Amygdala (tissue), 56 donors: Measurements from ENCODE around the gene CPNE1.
A peak's percentile ranks its signal among the peaks of the same experiment; 100 is the strongest.

Experiments used
- DNase-seq, 56 donors: peaks; one replicate each; lab custom pipeline; 2025; lab: John Stamatoyannopoulos, UW

CPNE1 gene

GRCh38 chr20:35602851-35603495 is 61.7 kb downstream of the CPNE1 start:
- DNase-seq, result no peak

- no peak for DNase-seq
Measured at GRCh38 chr20:35601990-35602389, 62.7 kb downstream of the CPNE1 start.

- peak in 28 of 56 donors; percentile 4 to 61 (median 23) for DNase-seq
Measured at GRCh38 chr20:35600993-35601973, 63.4 kb downstream of the CPNE1 start.

DNA sequence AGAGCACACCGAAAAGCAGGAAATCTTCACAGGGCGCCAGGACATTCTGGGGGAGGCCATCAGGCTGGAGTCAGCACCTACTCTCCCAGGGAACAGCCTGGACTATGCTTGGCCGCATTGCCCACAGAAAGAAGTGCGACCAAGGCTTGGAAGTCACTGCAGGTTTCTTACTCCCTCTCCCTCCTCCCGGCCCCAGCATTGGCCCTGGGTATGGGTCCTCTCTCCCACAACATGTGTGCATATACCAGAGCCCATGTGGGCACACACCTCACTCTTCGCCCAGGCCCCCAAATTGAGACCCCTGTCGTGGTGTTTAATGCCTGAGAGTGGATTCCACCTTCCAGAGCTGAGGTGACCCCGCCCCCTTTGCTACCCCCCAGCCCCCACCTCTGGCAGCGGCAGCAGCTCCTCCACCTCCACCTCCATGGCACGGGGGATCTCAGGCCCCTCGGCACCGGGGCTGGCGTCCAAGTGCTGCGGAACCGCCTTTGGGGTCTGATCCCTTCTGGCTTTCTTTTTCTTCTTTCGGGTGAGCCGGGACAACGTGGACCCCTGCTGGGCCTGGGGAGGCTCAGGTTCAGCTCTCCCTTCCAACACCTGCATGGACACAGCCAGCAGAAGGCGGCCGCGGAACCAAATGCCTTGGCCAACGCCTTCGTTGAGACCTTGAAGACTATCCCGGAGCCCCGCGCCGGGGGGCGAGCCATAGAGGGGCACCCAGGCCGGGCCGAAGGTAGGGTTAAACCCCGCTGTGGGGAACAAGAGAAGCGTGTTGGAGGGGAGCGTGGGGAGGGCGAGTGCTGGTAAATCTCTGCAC is 64.3 kb downstream of the CPNE1 start:
- DNase-seq, result no peak

GRCh38 chr20:35599776-35600120 is 65.0 kb downstream of the CPNE1 start:
- DNase-seq, result no peak

DNA sequence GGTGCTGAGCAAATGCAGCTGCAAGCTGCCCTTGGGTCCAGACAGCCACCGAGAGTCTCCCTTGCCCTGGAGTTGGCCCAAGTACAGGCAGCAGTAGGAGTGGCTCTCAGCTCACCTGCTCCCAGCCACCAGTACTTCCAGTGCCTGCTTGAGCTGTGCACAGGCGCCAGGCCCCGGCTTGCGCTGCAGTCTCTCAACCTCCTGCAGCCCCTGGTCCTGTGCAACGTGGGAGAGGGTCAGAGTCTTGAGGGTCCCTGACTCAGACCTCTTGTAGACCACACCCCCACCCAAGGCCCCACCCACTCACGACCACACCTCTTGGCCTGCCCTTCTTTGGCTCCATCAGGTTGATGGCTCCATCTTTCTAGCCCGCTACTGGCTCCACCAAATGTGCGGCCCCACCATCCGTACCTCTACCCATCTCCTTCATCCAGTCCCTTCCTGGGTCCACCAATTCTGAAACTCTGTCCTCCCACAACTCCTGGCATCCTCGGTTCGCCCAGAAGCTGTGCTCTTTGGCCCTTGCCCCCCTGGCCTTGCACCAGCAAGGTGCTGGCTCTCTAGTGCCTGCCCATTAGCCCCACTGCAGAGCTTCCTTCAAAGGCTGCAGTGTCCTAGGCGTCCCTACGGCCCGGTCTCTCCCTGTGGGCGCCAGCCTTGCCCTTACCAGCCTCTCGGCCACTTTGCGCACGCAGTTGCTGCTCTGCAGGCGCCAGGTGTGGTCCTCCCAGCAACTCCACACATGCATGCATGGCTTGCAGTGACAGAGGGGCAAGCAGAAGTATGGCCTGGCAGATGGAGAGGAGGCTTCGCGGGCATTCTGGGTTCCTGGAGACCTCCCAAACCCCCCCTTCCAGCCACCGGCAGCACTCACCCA is 65.6 kb downstream of the CPNE1 start:
- no peak for DNase-seq

- no peak for DNase-seq
Measured at GRCh38 chr20:35598476-35598875, 66.2 kb downstream of the CPNE1 start.

DNA sequence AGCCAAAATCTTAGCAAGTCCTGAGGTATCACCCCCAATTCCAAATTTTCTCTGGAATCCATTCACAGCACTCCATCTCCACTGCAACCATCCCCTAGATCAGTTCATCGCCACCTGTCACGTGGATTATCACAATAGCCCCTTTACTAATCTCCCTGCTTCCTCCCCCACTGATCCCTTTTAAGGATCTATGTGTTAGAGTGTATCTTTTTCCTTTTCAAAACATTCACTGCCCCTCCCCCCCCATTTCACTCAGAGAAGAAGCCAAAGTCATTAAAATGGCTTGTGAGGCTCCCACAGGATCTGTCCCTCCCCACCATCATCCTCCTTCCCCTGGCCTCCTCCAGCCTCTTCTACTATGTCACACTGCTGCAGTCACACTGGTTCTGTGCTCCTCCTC is 67.5 kb downstream of the CPNE1 start:
- DNase-seq, result no peak

DNA sequence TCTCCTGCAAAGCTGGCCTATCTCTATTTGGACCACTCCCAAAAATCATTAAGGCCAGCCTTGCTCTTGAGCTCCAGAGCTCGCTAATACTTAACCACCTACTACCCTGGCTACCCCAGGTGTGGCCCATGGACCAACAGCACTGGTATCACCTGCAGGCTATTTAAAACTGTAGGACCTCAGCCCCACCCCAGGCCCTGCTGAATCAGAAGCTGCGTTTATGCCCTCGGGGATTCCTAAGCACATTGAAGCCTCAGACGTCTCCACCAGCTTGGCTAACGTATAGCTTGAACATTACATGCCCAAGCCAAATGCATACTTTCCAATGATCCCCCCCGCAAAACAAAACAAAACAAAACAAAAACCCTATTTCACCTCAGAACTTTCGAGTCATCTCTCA is 68.8 kb downstream of the CPNE1 start:
- no peak for DNase-seq

GRCh38 chr20:35595456-35595855 is 69.2 kb downstream of the CPNE1 start:
- DNase-seq, result no peak

DNA sequence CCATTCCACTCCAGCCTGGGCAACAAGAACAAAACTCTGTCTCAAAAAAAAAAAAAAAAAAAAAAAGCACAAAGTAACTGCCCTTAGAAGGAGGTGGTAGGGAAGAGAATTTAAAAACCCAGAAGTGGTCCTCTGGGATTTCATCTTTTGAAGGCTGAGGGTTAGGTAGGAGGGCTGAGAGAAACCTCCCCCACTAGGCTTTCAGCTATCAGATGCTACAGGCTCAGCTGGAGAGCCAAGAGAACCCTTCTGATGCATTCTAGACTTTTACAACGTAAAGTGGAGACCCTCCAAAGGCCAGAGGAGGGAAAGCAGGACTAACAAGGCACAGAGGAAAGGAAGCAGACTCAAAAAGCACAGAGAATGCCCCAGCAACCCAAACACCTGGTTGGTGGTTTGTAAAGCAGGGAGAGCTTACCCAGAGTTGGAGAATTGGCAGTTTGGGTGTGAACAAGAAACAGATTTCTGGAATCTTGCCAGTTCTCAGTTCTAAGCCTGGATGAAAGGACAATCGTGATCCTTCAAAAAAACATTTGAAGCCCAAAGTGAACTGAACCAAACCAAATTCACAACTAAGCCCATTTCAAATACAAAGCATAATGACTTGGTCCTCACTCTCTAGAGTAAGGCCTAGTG is 72.2 kb downstream of the CPNE1 start:
- peak in 1 of 56 donors; percentile 1 for DNase-seq

- no peak for DNase-seq
Measured at GRCh38 chr20:35588397-35588796, 76.3 kb downstream of the CPNE1 start.

- DNase-seq, result no peak
Measured at GRCh38 chr20:35587436-35587835, 77.3 kb downstream of the CPNE1 start.

DNA sequence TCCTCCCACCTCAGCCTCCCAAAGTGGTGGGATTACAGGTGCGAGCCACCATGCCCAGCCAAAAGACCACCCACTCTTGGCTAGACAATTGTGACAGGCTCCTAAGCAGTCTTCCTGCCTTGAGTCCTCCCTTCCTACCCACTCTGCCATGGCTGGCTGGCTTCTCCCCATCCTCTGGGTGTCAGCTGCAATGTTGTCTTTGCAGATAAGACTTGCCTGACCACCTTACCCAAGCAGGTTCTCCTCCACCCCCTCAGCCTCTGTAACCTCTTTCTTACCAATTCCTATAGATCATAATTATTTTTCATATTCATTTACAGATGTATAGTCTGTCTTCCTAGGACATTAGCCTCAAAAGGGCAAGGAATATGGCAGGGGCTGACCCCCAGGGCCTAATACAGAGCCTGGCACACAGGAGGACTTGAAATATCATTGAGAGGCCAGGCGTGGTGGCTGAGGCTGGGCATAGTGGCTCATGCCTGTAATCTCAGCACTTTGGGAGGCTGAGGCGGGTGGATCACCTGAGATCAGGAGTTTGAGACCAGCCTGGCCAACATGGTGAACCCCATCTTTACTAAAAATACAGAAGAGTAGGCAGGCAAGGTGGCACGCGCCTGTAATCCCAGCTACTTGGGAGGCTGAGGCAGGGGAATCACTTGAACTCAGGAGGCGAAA is 77.8 kb downstream of the CPNE1 start:
- no peak for DNase-seq

DNA sequence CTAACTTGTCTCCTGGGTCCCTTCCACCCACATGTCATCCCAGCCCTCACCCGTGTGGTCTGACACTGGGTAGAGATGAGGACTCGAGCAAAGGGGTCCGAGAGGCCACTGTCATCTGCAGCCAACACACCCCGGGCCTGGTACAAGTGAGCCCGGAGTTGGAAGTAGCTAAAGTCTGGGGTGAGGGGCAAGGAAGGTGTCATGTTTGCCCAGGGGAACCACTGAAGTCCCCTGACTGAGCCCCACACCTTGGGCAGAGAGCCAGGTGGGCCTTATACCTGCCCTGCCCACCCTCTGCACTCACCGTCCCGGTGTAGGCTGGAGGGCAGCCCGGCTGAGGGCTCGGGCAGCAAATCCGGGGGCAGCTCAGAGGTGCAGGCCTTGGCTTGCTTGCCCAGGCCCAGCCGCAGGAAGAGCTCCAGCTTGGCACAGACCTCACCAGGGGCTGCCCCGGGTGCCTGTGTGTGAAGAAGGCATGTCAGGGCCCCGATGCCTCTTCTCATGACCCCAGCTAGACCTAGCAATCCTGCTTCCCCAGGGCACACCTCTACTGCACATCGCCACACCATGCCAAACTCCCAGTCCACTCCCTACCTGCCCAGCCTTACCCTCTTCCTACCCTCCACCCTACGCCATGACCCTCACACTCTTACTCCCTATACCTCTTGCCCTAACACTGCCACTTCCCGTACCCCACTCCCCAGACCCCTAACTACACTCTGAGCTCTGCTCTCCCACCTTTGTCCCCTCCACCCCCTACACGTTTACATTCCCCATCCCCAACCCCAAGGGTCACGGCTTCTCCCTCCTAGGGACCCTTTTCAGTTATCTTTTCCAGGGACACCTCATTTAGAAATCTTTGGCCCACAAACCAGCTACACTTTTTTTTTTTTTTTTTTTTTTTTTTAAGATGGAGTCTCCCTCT is 80.8 kb downstream of the CPNE1 start:
- no peak for DNase-seq

- no peak for DNase-seq
Measured at GRCh38 chr20:35582741-35583404, 81.8 kb downstream of the CPNE1 start.

- no peak for DNase-seq
Measured at GRCh38 chr20:35582131-35582530, 82.6 kb downstream of the CPNE1 start.
